PC-3 (cell line): Measurements from ENCODE around the gene PRICKLE1. TPM values are rescaled to one million over a fixed set of nuclear protein-coding genes. Genes with fewer than 3 reads are reported as not detected.
A peak's percentile ranks its signal among the peaks of the same experiment; 100 is the strongest.

Experiments used
- ATAC-seq: fragments of 200-7000 bp; cut with Tn5 transposase; 2 replicates; pipeline ENCODE4 v1.9.1; 2020; ENCODE audit warnings: mild to moderate bottlenecking, moderate library complexity
- BruUV-seq: library from RNA; stranded (reverse); fragments of 400-500 nt; replicated peaks from 2 replicates; lab custom pipeline; 2021; lab: Mats Ljungman, UMichigan
- CTCF ChIA-PET: fragments of 300-600 bp; sonication (Branson Sonifier 250); formaldehyde crosslinking; loops from one replicate; lab custom pipeline; 2022; ENCODE audit warnings: antibody characterized with exemption; lab: Charles Lee
- POLR2A ChIA-PET: fragments of 300-600 bp; sonication (Branson Sonifier 250); formaldehyde crosslinking; loops from one replicate; lab custom pipeline; 2022; ENCODE audit warnings: antibody characterized with exemption; ENCODE audit not compliant: unreplicated experiment; lab: Charles Lee
- DNase-seq: peaks from one replicate; pipeline ENCODE4 v3.0.0-alpha.2; 2015
- H2AFZ ChIP-seq: fragments of 300-600 bp; sonication (generic); 2 replicates; pipeline ENCODE4 v1.6.0; 2016; ENCODE audit warnings: antibody characterized with exemption, low read length
- H3F3A ChIP-seq: fragments of 300-600 bp; sonication (generic); one replicate; pipeline ENCODE4 v1.6.0; 2017; ENCODE audit warnings: antibody characterized with exemption, low read length, control low read depth, mild to moderate bottlenecking; ENCODE audit not compliant: unreplicated experiment
- H3K27ac ChIP-seq: fragments of 300-600 bp; sonication (generic); 2 replicates; pipeline ENCODE4 v1.5.1; 2016; ENCODE audit warnings: mild to moderate bottlenecking, low read length
- H3K27me3 ChIP-seq: fragments of 300-600 bp; sonication (generic); 2 replicates; pipeline ENCODE4 v1.6.1; 2016; ENCODE audit warnings: low read length, mixed read lengths
- H3K36me3 ChIP-seq: fragments of 300-600 bp; sonication (generic); 2 replicates; pipeline ENCODE4 v1.6.1; 2016; ENCODE audit warnings: low read depth, mixed run types, low read length, mixed read lengths
- H3K4me1 ChIP-seq: fragments of 300-600 bp; sonication (generic); 2 replicates; pipeline ENCODE4 v1.5.1; 2016; ENCODE audit warnings: low read length; ENCODE audit not compliant: insufficient read depth
- H3K4me2 ChIP-seq: fragments of 300-600 bp; sonication (generic); 2 replicates; pipeline ENCODE4 v1.6.0; 2016; ENCODE audit warnings: low read length
- H3K4me3 ChIP-seq: fragments of 300-600 bp; sonication (generic); 2 replicates; pipeline ENCODE4 v1.5.1; 2016; ENCODE audit warnings: mild to moderate bottlenecking, low read length, mixed read lengths
- H3K79me2 ChIP-seq: fragments of 300-600 bp; sonication (generic); 2 replicates; pipeline ENCODE4 v1.6.1; 2017; ENCODE audit warnings: low read length, mixed read lengths
- H3K9ac ChIP-seq: fragments of 300-600 bp; sonication (generic); 2 replicates; pipeline ENCODE4 v1.6.0; 2016; ENCODE audit warnings: mild to moderate bottlenecking, low read length
- H3K9me2 ChIP-seq: fragments of 300-600 bp; sonication (generic); replicated peaks from 2 replicates; pipeline ENCODE4 v1.6.1; 2016; ENCODE audit warnings: mixed run types, low read length, mixed read lengths
- H3K9me3 ChIP-seq: fragments of 300-600 bp; sonication (generic); 2 replicates; pipeline ENCODE4 v1.6.1; 2016; ENCODE audit warnings: low read length, mixed read lengths
- H4K20me1 ChIP-seq: fragments of 300-600 bp; sonication (generic); 2 replicates; pipeline ENCODE4 v1.6.1; 2016; ENCODE audit warnings: low read length, mixed read lengths
- CTCF ChIP-seq: fragments of 300-600 bp; sonication (generic); conservative IDR thresholded peaks from 2 replicates; pipeline ENCODE4 v1.5.1; 2017; ENCODE audit warnings: antibody characterized with exemption, low read depth, mild to moderate bottlenecking, low read length
- EZH2 ChIP-seq: fragments of 300-600 bp; sonication (generic); IDR thresholded peaks from one replicate; pipeline ENCODE4 v1.6.1; 2017; ENCODE audit warnings: antibody characterized with exemption, mild to moderate bottlenecking, low read length; ENCODE audit not compliant: unreplicated experiment
- EZH2phosphoT487 ChIP-seq: fragments of 300-600 bp; sonication (generic); IDR thresholded peaks from 2 replicates; pipeline ENCODE4 v1.6.1; 2018; ENCODE audit warnings: mild to moderate bottlenecking, antibody characterized with exemption, low read length, borderline replicate concordance
- intact Hi-C: fragments of 100-400 bp; cut with micrococcal nuclease; formaldehyde crosslinking; loops from 2 replicates; pipeline ENCODE4 v1.9.0; 2023
- total RNA-seq: library from RNA; depleted of rRNA; stranded (reverse); fragments of >200 nt; gene quantifications from 2 replicates; pipeline ENCODE4 v1.2.3, GENCODE V29; 2014

Gene PRICKLE1
- total RNA-seq, 1 experiment from 2014 or later, result 17.2 TPM

GRCh38 chr12:42585841-42586216 is 3.7 kb downstream of the PRICKLE1 start:
- BruUV-seq, result no TSS peak

GRCh38 chr12:42585154-42585840 is 4.2 kb downstream of the PRICKLE1 start:
- H3K4me2 ChIP-seq, result peak overlapping the region; percentile 93; the same call in 1 of the 2 replicates
- ChIA-PET CTCF (interaction anchor here (0.6 kb wide), 1 partner anchor 400 kb away, joined by 7 read pairs; no protein-coding TSS in a partner anchor), POLR2A (no interaction called here)
- intact Hi-C loops, result loop anchor here (5.0 kb wide), 3 partner anchors 97 to 297 kb away; no protein-coding TSS in a partner anchor
- H3K27ac ChIP-seq, result no peak overlapping the region
- no peaks in the 10 kb centered on the region for H3K9me2 ChIP-seq
- no peaks in the 10 kb centered on the region for H3K27me3 ChIP-seq
- TF ChIP-seq CTCF, result no peak
- TF ChIP-seq EZH2, result no peak
- no peaks in the 10 kb centered on the region for H3K9me3 ChIP-seq
- no peak for ATAC-seq
- peaks cover 29% of the 10 kb centered on the region for H3K4me1 ChIP-seq
- H3K36me3 ChIP-seq, result no peaks in the 10 kb centered on the region; the same call in 1 of the 2 replicates
- peaks cover 92% of the 10 kb centered on the region for H3K79me2 ChIP-seq
- no peaks in the 10 kb centered on the region for H3F3A ChIP-seq
- no peak overlapping the region for H3K4me3 ChIP-seq
- H2AFZ ChIP-seq, result no peak overlapping the region
- DNase-seq, result no peak
- no TSS peak for BruUV-seq
- peaks cover 18% of the 10 kb centered on the region for H4K20me1 ChIP-seq
- H3K9ac ChIP-seq, result no peak overlapping the region

More at GRCh38 chr12:42585841-42586216, 3.7 kb downstream of the PRICKLE1 start:
- Histone ChIP-seq H2AFZ (no peak overlapping the region), H3K9ac (no peak overlapping the region), H3K9me2 (no peaks in the 10 kb centered on the region), H3K4me2 (peak overlapping the region; percentile 93; the same call in 1 of the 2 replicates), H3K27ac (no peak overlapping the region), H3K27me3 (no peaks in the 10 kb centered on the region), H3K4me3 (no peak overlapping the region), H3K36me3 (no peaks in the 10 kb centered on the region; the same call in 1 of the 2 replicates), H3F3A (no peaks in the 10 kb centered on the region), H3K9me3 (no peaks in the 10 kb centered on the region), H3K79me2 (peaks cover 86% of the 10 kb centered on the region), H4K20me1 (peaks cover 15% of the 10 kb centered on the region), H3K4me1 (peaks cover 34% of the 10 kb centered on the region)
- TF ChIP-seq EZH2phosphoT487 (no peak), EZH2 (no peak), CTCF (no peak)
- no peak for DNase-seq
- POLR2A ChIA-PET, result no interaction called here
- intact Hi-C loops, result loop anchor here (5.0 kb wide), 3 partner anchors 96 to 296 kb away; no protein-coding TSS in a partner anchor
- no peak for ATAC-seq
- CTCF ChIA-PET, result interaction anchor here (0.6 kb wide), 1 partner anchor 400 kb away, joined by 7 read pairs; no protein-coding TSS in a partner anchor

- no TSS peak for BruUV-seq
These were observed 4.9 kb downstream of the PRICKLE1 start for GRCh38 chr12:42584651-42585111.

More at GRCh38 chr12:42584651-42585111, 4.9 kb downstream of the PRICKLE1 start:
- intact Hi-C loops, result loop anchor here (5.0 kb wide), 3 partner anchors 98 to 298 kb away; no protein-coding TSS in a partner anchor
- no peak overlapping the region for H2AFZ ChIP-seq
- H3K27ac ChIP-seq, result no peak overlapping the region
- no peak for TF ChIP-seq CTCF
- no peak for TF ChIP-seq EZH2
- TF ChIP-seq EZH2phosphoT487, result no peak
- ATAC-seq (no peak), DNase-seq (no peak)
- no peaks in the 10 kb centered on the region for H3K9me2 ChIP-seq
- H3K9ac ChIP-seq, result no peak overlapping the region
- ChIA-PET POLR2A (no interaction called here), CTCF (no interaction called here)
- peaks cover 96% of the 10 kb centered on the region for H3K79me2 ChIP-seq
- no peaks in the 10 kb centered on the region; the same call in 1 of the 2 replicates for H3K36me3 ChIP-seq
- no peaks in the 10 kb centered on the region for H3F3A ChIP-seq
- no peaks in the 10 kb centered on the region for H3K27me3 ChIP-seq
- no peaks in the 10 kb centered on the region for H3K9me3 ChIP-seq
- no peak overlapping the region for H3K4me2 ChIP-seq
- H3K4me3 ChIP-seq, result no peak overlapping the region
- H3K4me1 ChIP-seq, result peaks cover 28% of the 10 kb centered on the region
- H4K20me1 ChIP-seq, result peaks cover 18% of the 10 kb centered on the region
